ENCODE measurements around the gene CNOT1.

DNA sequence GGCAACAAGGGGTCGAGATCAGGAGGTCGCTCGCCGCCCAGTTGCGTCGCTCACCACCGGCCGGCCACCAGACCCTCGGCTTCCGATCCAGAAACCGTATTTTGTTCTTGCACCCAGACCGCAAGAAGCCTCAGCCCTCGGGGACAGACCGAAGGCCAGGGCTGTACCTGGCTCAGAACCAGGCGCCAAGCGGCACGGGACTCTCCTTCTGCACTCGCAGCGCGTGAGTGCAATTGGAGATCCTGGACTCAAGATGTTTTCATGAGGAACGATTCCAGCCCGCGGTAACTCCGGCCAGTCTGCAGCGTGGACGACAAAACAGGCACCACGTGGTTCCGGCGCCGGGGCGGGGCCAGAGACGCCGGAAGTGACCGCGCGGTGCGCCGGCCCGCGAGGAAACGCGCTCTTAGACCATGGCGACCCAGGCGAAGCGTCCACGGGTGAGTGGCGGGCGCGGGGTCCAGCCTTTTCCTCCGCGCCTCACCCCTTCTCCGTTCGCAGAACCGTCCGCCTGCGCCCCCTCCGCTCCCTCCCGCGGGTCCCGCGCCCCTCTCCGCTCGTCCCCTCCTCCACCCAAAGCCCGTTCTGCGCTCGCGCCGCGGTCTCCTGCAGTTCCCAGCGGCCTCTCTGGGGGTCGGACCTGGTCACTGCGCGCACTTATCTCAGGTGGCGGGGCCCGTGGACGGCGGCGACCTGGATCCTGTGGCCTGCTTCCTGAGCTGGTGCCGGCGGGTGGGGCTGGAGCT, 114.3 kb downstream of the CNOT1 start, which contains the start of gene SETD6:
- TF ChIP-seq, protein P1, sequence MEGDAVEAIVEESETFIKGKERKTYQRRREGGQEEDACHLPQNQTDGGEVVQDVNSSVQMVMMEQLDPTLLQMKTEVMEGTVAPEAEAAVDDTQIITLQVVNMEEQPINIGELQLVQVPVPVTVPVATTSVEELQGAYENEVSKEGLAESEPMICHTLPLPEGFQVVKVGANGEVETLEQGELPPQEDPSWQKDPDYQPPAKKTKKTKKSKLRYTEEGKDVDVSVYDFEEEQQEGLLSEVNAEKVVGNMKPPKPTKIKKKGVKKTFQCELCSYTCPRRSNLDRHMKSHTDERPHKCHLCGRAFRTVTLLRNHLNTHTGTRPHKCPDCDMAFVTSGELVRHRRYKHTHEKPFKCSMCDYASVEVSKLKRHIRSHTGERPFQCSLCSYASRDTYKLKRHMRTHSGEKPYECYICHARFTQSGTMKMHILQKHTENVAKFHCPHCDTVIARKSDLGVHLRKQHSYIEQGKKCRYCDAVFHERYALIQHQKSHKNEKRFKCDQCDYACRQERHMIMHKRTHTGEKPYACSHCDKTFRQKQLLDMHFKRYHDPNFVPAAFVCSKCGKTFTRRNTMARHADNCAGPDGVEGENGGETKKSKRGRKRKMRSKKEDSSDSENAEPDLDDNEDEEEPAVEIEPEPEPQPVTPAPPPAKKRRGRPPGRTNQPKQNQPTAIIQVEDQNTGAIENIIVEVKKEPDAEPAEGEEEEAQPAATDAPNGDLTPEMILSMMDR (IDR thresholded peaks at IDR 0.05) = peak in 2 of 4 donors; percentile 9 to 33
- TF ChIP-seq POLR2A (IDR thresholded peaks at IDR 0.05) = peak; percentile 47

All from right lobe of liver (tissue), 4 donors.